Right atrium auricular region (tissue), 2 donors: ENCODE data around the gene MAP1A. TPM values are rescaled to one million over a fixed set of nuclear protein-coding genes. Genes with fewer than 3 reads are reported as not detected.
A peak's percentile ranks its signal among the peaks of the same experiment; 100 is the strongest.
"Not testable (repeated sequence)": the region's sequence is repeated elsewhere in the genome, so short reads cannot be mapped to it uniquely, and the experiment has no call there.

Source experiments
- DNase-seq: peaks from one replicate; pipeline ENCODE4 v3.0.0-alpha.2; 2019; ENCODE audit warnings: low spot score
- H3K27ac ChIP-seq, 2 donors: fragments of 200-600 bp; sonication (generic); 1 replicate in 1 of 2; 2 replicates in 1 of 2; pipeline ENCODE4 v1.5.1; 2016 to 2019
- H3K27me3 ChIP-seq, 2 donors: fragments of 200-600 bp; sonication (generic); one replicate each; pipeline versions ENCODE4 v1.5.1 to v1.6.0; 2017 to 2019
- H3K36me3 ChIP-seq: fragments of 200-600 bp; sonication (generic); one replicate; pipeline ENCODE4 v1.5.1; 2016
- H3K4me1 ChIP-seq, 2 donors: fragments of 200-600 bp; sonication (generic); one replicate each; pipeline versions ENCODE4 v1.5.1 to v1.6.0; 2017 to 2019
- H3K4me3 ChIP-seq, 2 donors: fragments of 200-600 bp; sonication (generic); 1 replicate in 1 of 2; 2 replicates in 1 of 2; pipeline ENCODE4 v1.5.1; 2017 to 2019; ENCODE audit warnings: mild to moderate bottlenecking in 1 of 2, moderate library complexity in 1 of 2
- H3K9me3 ChIP-seq, 2 donors: fragments of 200-600 bp; sonication (generic); one replicate each; pipeline ENCODE4 v1.5.1; 2019
- total RNA-seq, 2 donors: library from RNA; depleted of rRNA; stranded (reverse); fragments of >200 nt; gene quantifications; one replicate each; pipeline ENCODE4 v1.1.0, GENCODE V29; 2016
- TF ChIP-seq, protein P1 (sequence below), 2 donors: fragments of 200-600 bp; sonication (generic); IDR thresholded peaks; one replicate each; pipeline ENCODE4 v1.5.1; 2019; ENCODE audit warnings: antibody characterized with exemption in 2 of 2

MAP1A gene
- total RNA-seq, 2 donors from 2014 or later, result 39.3 to 52.7 TPM

DNA sequence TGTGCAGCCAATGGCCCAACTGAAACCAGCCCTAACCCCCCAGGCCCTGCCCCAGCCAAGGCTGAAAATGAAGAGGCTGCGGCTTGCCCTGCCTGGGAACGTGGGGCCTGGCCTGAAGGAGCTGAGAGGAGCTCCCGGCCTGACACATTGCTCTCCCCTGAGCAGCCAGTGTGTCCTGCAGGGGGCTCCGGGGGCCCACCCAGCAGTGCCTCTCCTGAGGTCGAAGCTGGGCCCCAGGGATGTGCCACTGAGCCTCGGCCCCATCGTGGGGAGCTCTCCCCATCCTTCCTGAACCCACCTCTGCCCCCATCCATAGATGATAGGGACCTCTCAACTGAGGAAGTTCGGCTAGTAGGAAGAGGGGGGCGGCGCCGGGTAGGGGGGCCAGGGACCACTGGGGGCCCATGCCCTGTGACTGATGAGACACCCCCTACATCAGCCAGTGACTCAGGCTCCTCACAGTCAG, 11.2 kb downstream of the MAP1A start:
- Histone ChIP-seq H3K27me3 (no peaks in the 10 kb centered on the region), H3K9me3 (no peaks in the 10 kb centered on the region), H3K4me3 (no peak overlapping the region), H3K4me1 (peaks cover 0 to 4% of the 10 kb centered on the region in 2 donors), H3K27ac (no peak overlapping the region), H3K36me3 (peaks cover 18% of the 10 kb centered on the region)
- TF ChIP-seq, protein P1, sequence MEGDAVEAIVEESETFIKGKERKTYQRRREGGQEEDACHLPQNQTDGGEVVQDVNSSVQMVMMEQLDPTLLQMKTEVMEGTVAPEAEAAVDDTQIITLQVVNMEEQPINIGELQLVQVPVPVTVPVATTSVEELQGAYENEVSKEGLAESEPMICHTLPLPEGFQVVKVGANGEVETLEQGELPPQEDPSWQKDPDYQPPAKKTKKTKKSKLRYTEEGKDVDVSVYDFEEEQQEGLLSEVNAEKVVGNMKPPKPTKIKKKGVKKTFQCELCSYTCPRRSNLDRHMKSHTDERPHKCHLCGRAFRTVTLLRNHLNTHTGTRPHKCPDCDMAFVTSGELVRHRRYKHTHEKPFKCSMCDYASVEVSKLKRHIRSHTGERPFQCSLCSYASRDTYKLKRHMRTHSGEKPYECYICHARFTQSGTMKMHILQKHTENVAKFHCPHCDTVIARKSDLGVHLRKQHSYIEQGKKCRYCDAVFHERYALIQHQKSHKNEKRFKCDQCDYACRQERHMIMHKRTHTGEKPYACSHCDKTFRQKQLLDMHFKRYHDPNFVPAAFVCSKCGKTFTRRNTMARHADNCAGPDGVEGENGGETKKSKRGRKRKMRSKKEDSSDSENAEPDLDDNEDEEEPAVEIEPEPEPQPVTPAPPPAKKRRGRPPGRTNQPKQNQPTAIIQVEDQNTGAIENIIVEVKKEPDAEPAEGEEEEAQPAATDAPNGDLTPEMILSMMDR (IDR thresholded peaks at IDR 0.05), result no peak
- no peak for DNase-seq

DNA sequence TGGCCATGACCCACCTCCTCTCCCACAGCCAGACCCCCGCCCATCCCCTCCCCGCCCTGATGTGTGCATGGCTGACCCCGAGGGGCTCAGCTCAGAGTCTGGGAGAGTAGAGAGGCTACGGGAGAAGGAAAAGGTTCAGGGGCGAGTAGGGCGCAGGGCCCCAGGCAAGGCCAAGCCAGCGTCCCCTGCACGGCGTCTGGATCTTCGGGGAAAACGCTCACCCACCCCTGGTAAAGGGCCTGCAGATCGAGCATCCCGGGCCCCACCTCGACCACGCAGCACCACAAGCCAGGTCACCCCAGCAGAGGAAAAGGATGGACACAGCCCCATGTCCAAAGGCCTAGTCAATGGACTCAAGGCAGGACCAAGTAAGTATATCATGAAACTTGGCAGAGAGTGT, 11.7 kb downstream of the MAP1A start:
- no peak overlapping the region for H3K4me3 ChIP-seq
- peaks cover 0 to 4% of the 10 kb centered on the region in 2 donors for H3K4me1 ChIP-seq
- DNase-seq, result peak; percentile 30
- TF ChIP-seq, protein P1 (IDR thresholded peaks at IDR 0.05), result no peak
- no peaks in the 10 kb centered on the region for H3K9me3 ChIP-seq
- peaks cover 14% of the 10 kb centered on the region for H3K36me3 ChIP-seq
- H3K27me3 ChIP-seq, result no peaks in the 10 kb centered on the region
- no peak overlapping the region for H3K27ac ChIP-seq

DNA sequence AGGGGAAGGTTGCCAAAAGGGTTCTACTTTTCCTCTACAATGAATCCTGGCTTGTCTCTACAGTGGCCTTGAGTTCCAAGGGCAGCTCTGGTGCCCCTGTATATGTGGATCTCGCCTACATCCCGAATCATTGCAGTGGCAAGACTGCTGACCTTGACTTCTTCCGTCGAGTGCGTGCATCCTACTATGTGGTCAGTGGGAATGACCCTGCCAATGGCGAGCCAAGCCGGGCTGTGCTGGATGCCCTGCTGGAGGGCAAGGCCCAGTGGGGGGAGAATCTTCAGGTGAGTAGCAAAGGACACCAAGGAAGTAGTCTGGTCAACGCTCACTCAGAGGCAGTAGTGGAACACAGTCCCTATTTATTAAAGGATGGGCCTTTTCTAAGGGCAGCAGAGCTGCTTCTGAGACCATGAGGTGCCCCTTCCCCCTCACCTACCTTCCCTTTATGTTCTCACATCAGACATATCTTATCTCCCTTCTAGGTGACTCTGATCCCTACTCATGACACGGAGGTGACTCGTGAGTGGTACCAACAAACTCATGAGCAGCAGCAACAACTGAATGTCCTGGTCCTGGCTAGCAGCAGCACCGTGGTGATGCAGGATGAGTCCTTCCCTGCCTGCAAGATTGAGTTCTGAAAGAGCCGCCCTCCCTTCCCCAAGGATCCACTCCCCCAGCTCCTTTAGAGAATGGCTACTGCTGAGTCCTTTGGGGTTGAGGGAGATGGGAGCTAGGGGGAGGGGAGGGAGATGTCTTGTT, 12.4 kb downstream of the MAP1A start:
- H3K27ac ChIP-seq, result no peak overlapping the region
- peak; percentile 36 for DNase-seq
- peaks cover 14% of the 10 kb centered on the region for H3K36me3 ChIP-seq
- TF ChIP-seq, protein P1 (IDR thresholded peaks at IDR 0.05), result no peak
- H3K4me1 ChIP-seq, result peaks cover 0 to 4% of the 10 kb centered on the region in 2 donors
- H3K4me3 ChIP-seq, result no peak overlapping the region
- no peaks in the 10 kb centered on the region for H3K9me3 ChIP-seq
- H3K27me3 ChIP-seq, result no peaks in the 10 kb centered on the region

DNA sequence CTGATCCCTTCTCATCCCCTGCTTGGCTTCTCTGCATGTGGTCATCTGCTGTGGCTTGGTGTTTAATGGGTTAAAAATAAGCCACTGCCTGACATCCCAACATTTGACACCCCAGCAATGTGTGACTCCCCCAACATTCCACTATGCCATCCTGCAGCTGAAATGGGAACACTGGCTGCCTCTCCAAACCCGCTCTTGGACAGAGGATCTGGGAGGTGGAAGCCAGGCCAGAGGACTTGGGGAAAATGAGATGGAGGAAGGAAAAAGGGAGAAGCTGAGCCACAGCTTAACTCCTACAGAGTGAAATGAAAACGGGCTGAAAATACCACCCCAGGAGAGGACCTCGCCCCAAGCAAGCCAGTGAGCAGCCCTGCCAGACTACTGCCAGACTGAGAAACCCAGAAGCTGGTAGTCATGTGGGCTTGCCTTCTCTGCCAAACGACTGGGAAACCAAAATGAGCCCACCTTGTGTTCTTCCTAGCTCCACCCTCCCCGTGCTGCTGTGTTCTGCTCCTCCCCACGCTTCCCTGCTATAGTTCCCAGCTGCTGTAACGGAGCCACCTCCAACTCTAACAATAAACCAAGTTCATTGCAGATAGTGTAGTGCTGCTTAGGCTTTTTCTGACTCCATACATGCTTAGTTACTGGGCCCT, 13.7 kb downstream of the MAP1A start:
- H3K27me3 ChIP-seq, result no peaks in the 10 kb centered on the region
- H3K4me3 ChIP-seq, result no peak overlapping the region
- DNase-seq, result peak; percentile 53
- peaks cover 0 to 4% of the 10 kb centered on the region in 2 donors for H3K4me1 ChIP-seq
- H3K36me3 ChIP-seq, result peaks cover 12% of the 10 kb centered on the region
- no peak overlapping the region for H3K27ac ChIP-seq
- no peaks in the 10 kb centered on the region for H3K9me3 ChIP-seq
- TF ChIP-seq, protein P1 (IDR thresholded peaks at IDR 0.05), result no peak

DNA sequence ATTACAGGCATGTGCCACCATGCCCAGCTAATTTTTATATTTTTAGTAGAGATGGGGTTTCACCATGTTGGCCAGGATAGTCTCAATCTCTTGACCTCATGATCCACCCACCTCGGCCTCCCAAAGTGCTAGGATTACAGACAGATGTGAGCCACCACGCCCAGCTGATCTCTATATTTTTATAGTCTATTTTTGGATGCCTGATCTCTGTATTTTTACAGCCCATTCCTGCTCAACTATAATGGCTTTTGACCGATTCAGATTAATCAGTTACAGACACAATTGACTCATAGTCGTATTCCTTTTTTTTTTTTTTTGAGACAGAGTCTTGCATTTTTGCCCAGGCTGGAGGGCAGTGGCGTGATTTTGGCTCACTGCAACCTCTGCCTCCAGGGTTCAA, 15.4 kb downstream of the MAP1A start:
- peaks cover 12% of the 10 kb centered on the region for H3K36me3 ChIP-seq
- H3K4me1 ChIP-seq, result not testable (repeated sequence)

DNA sequence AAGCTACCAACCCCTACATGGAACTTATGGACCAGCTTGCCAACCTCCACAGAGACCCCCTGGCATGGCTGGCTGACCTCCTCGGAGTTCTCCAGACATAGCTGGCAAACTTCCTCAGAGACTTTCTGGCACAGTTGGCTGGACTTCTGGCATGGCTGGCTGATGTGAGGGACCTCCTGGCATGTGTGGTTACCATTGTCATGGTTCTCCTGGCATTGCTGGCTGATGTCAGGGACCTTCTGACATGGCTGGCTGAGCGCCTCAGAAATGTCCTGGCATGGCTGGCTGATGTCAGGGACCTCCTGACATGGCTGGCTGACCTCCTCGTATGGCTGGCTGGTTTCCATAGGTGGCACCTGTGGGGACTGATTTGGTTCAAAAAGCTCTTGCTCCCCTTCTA, 17.5 kb downstream of the MAP1A start:
- no peak for DNase-seq
- Histone ChIP-seq H3K36me3 (peaks cover 12% of the 10 kb centered on the region), H3K27ac (no peak overlapping the region), H3K27me3 (no peaks in the 10 kb centered on the region), H3K4me1 (peaks cover 0 to 4% of the 10 kb centered on the region in 2 donors), H3K4me3 (no peak overlapping the region), H3K9me3 (no peaks in the 10 kb centered on the region)
- TF ChIP-seq, protein P1 (IDR thresholded peaks at IDR 0.05), result no peak

More for the DNA sequence above, 15.4 kb downstream of the MAP1A start:
- not testable (repeated sequence) for H3K9me3 ChIP-seq, DNase-seq, H3K27me3 ChIP-seq, H3K27ac ChIP-seq, H3K4me3 ChIP-seq
